GM19193 (cell line): ENCODE data around the gene DLG2.
A peak's percentile ranks its signal among the peaks of the same experiment; 100 is the strongest.

Experiments used
- POLR2A ChIP-seq: IDR thresholded peaks from 4 replicates; pipeline ENCODE4 v1.6.1; 2011; ENCODE audit not compliant: insufficient read depth, insufficient read length; ENCODE audit errors: extremely low read depth

Gene DLG2

DNA sequence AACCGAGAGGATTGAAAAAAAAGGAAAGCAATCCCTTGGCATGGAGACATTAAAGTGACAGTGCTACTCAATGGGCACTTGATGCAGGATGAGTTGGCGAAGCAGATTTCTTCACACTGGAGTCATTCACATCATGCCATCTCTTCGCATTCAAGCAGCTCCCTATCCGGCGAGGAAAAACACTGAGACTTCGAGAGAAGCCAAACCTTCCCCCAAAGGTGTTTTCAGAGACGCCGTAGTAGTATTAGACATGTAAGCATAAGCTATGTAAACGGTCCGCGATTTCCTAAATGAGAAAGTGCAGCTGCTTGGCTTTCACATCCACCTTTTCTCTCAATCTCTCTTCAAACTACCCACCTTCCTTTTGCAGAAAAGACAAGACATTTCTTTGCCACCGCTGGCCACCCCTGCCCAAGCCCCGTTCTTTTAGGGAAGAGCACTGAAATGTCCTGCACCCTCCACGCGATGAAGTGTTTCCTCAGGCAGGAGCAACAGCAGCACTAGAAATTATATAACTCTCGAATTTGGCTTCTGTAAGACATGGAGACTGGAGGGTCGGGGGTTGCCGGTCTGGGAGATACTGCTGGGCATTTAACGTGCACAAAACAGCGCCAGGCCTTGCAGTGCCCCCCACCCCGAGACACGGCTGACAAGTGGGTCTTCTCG is at the start of gene DLG2:
Gene DLG2 (minus strand): TSS at position 13 of the 666 bp plus-strand sequence.
- TF ChIP-seq POLR2A = no peak

GRCh38 chr11:85673393-85673792 is 46.2 kb upstream of the DLG2 start:
- TF ChIP-seq POLR2A = no peak

- no peak for TF ChIP-seq POLR2A
These were observed 45.2 kb upstream of the DLG2 start for GRCh38 chr11:85672105-85672902.

GRCh38 chr11:85668157-85668556 is 41.0 kb upstream of the DLG2 start:
- no peak for TF ChIP-seq POLR2A

DNA sequence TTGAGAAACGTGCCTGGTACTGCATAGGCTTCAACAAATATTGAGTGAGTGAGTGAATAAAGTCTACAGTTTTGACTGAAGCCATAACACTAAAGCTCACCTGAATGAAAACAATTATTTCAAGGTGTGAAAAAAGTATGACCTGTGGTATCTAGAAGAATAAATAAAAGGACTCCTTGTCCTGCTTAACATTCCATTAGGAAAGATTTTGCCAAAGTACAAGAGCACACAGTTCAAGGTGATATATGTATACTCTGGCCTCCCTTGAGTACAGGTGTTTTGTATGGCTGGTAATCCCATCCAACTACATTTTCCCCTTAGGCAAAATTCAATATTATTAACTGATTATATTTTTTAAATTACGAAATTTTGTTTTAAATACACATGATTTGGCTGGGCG is 39.5 kb upstream of the DLG2 start:
- no peak for TF ChIP-seq POLR2A

- no peak for TF ChIP-seq POLR2A
These were observed 38.6 kb upstream of the DLG2 start for GRCh38 chr11:85665733-85666132.

DNA sequence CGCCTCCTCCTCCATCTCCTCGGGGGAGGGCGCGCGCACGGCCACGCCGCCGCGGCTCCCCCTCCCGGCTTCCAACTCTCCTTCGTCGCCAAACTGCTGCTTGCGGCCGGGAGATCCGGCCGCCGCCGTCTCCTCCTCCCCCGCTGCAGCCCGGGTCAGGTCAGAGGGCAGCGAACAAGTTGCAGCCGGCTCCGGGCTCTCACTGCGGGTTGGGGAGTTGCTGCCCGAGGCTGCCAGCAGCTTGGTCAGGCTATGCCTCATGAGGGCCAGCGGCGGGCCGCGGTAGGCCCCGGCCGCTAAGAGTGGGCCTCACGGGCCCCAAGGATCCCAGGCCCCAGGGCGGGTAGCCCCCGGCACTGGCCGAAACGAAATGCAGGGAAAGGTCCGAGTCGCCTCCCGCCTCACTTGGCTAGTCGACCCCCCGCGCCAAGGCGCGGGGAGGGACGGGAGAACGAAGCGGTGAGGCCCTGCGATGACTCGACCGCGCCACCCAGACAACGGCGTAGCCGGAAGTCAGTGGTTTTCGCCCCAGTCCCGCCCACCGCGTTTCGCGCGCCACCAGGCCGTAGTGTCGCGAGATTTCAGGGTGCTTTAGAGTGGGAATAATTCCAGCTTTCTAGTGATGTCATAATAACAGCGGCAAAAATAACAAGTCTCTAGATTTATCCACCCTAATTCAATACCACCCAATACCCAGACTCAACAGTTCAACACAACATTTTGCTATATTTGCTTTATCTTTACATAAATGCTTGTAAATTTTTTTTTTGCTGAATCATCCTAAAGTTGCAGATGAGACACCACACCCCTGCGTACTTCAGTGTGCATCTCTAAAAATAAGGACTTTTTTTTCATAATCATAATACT is 37.7 kb upstream of the DLG2 start, which contains the start of gene CREBZF:
Gene CREBZF (minus strand): TSS at position 515 of the 867 bp plus-strand sequence. CDS start 254 bp downstream, at position 261.
- peak; percentile 94 for TF ChIP-seq POLR2A

- TF ChIP-seq POLR2A = peak; percentile 60
These were observed 36.8 kb upstream of the DLG2 start for GRCh38 chr11:85663753-85664614.

GRCh38 chr11:85663080-85663752 is 36.1 kb upstream of the DLG2 start:
- TF ChIP-seq POLR2A = no peak

- TF ChIP-seq POLR2A = no peak
These were observed 35.0 kb upstream of the DLG2 start for GRCh38 chr11:85661972-85662664.

- no peak for TF ChIP-seq POLR2A
These were observed 31.0 kb upstream of the DLG2 start for GRCh38 chr11:85658180-85658579.

GRCh38 chr11:85656777-85657176 is 29.6 kb upstream of the DLG2 start:
- TF ChIP-seq POLR2A = no peak
